Lower lobe of right lung (tissue), 2 donors: Measurements from ENCODE around the gene ZFYVE21. TPM values are rescaled to one million over a fixed set of nuclear protein-coding genes. Genes with fewer than 3 reads are reported as not detected.

Experiments
- ATAC-seq, 2 donors: fragments of 200-7000 bp; cut with Tn5 transposase; one replicate each; pipeline ENCODE4 v1.9.1; 2020 to 2022; ENCODE audit warnings: mild to moderate bottlenecking in 2 of 2, moderate library complexity in 2 of 2
- DNase-seq: peaks from one replicate; pipeline ENCODE4 v3.0.0-alpha.2; 2020
- H3K27ac ChIP-seq: fragments of 200-600 bp; one replicate; pipeline ENCODE4 v1.8.0; 2022
- H3K27me3 ChIP-seq: fragments of 200-600 bp; one replicate; pipeline ENCODE4 v1.8.0; 2022; ENCODE audit warnings: low read depth
- H3K36me3 ChIP-seq: fragments of 200-600 bp; one replicate; pipeline ENCODE4 v1.8.0; 2022; ENCODE audit warnings: mild to moderate bottlenecking
- H3K4me1 ChIP-seq: fragments of 200-600 bp; one replicate; pipeline ENCODE4 v1.8.0; 2022
- H3K4me3 ChIP-seq: fragments of 200-600 bp; one replicate; pipeline ENCODE4 v1.8.0; 2022; ENCODE audit warnings: mild to moderate bottlenecking
- H3K9me3 ChIP-seq: fragments of 200-600 bp; one replicate; pipeline ENCODE4 v1.8.0; 2022
- intact Hi-C: fragments of 100-400 bp; cut with DNase I; formaldehyde crosslinking; loops from one replicate; pipeline ENCODE4 v1.11.0; 2022
- total RNA-seq: library from RNA; stranded (reverse); fragmentation: NEBNext Ultra II Directional; extraction: Animal tissue kit (Norgen Biotek cat#: 25700); gene quantifications from one replicate; pipeline ENCODE4 v1.2.1, GENCODE V29; 2021
- TF ChIP-seq, protein P1 (sequence below): fragments of 200-600 bp; IDR thresholded peaks from one replicate; pipeline ENCODE4 v1.8.0; 2022; ENCODE audit warnings: antibody characterized with exemption, mild to moderate bottlenecking
- donor health status: DM: no; HTN: yes; CAD: no; lungs with severe emphysema.

Gene ZFYVE21
- total RNA-seq, 1 donor from 2014 or later, result 49.4 TPM

DNA sequence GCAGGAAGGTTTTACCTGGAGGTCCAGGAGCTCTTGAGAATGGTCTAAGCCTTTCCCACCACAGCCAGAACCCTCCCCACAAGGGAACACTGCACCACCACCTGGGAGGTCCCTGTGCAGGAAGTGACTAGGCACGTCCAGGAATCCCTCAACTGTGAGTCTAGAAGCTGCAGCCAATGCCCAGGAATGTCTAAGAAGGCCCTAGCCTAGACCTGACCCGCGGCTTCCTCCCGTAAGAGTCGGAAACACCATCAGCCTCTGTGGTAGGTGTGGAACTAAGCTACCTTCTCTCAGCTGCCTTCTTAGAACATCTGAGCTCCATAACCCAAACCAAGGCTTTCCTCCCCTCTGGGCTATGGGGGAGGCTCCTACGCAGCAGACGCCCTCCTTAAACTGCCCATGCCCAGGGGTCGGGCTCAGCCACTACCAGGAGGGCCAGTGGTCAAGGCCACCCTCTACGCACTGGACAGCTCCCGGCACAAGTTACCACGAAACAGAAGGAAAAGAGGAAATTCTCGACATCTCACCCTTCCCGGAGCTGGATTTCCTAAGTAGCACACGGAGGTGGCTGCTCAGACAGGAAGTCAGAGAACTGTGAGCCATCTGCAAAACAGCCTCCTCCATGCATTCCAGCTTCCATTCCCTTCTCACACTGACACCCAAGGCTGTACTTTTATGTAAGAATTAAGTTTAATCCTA lies 25.5 kb downstream of the ZFYVE21 start:
- Histone ChIP-seq H3K27ac (no peak overlapping the region), H3K4me3 (no peak overlapping the region), H3K4me1 (peaks cover 7% of the 10 kb centered on the region), H3K27me3 (no peaks in the 10 kb centered on the region), H3K9me3 (no peaks in the 10 kb centered on the region), H3K36me3 (peaks cover 99% of the 10 kb centered on the region)
- TF ChIP-seq, protein P1, sequence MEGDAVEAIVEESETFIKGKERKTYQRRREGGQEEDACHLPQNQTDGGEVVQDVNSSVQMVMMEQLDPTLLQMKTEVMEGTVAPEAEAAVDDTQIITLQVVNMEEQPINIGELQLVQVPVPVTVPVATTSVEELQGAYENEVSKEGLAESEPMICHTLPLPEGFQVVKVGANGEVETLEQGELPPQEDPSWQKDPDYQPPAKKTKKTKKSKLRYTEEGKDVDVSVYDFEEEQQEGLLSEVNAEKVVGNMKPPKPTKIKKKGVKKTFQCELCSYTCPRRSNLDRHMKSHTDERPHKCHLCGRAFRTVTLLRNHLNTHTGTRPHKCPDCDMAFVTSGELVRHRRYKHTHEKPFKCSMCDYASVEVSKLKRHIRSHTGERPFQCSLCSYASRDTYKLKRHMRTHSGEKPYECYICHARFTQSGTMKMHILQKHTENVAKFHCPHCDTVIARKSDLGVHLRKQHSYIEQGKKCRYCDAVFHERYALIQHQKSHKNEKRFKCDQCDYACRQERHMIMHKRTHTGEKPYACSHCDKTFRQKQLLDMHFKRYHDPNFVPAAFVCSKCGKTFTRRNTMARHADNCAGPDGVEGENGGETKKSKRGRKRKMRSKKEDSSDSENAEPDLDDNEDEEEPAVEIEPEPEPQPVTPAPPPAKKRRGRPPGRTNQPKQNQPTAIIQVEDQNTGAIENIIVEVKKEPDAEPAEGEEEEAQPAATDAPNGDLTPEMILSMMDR, result no peak
- no peak for DNase-seq
- no peak for ATAC-seq
- intact Hi-C loops, result no loop called here

DNA sequence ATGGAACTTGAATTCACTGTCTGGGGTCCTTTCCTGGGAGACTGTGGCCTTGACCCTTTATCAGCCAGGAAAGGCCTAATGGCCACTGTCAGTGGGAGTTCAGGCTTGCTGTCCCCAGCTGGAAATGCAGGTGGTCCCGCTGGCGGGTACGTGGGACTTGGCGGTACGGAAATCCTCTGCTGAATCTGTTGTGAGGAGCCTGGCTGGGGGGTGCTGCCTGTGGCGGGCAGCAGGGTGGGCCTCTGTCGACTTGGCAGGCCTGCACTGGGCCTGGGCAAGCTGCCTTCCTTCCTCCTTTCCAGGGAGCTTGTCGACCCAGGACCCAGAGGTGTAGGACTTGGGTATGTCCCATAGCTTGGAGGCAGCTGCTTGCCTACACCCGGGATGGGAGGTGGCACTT lies 26.3 kb downstream of the ZFYVE21 start:
- TF ChIP-seq, protein P1, result no peak
- ATAC-seq (no peak), DNase-seq (no peak)
- H3K27ac ChIP-seq, result no peak overlapping the region
- peaks cover 5% of the 10 kb centered on the region for H3K4me1 ChIP-seq
- intact Hi-C loops, result no loop called here
- H3K9me3 ChIP-seq, result no peaks in the 10 kb centered on the region
- H3K36me3 ChIP-seq, result peaks cover 99% of the 10 kb centered on the region
- no peaks in the 10 kb centered on the region for H3K27me3 ChIP-seq
- H3K4me3 ChIP-seq, result no peak overlapping the region

DNA sequence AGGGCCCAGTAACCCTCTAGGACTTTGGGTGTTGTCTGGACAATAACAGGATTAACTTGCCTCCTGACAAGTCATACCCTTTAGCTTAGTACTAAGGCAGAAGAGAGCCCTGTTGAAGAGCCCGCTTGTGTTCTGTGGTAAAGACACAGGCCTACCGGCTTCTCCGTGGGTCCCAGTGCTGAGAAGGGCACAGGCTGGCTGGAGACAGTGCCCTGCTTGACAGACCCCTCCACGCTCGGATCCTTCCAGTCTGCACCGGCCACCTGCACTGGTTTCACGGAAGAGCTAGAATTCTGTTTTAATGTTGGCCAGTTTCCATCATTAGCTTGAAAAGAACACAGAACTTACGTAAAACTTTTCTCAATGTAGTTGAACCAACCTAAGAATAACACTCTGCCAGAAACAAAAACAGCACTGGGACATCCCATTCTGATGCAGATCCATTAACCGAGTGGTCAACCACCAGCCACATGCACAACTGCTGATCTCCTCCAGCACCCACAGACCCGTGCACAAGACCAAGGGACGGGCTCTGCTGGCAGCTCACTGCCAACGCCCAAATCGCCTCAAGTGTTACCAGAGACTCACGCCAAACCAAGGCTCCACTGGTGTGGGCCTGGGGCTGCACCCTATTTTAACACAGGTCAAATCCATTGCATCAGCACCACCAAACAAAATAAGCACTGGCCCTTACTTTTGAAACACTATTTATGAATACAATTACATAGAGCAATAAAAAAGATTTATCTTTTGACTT lies 27.1 kb downstream of the ZFYVE21 start:
- no peak overlapping the region for H3K27ac ChIP-seq
- intact Hi-C loops, result no loop called here
- TF ChIP-seq, protein P1, result no peak
- no peak overlapping the region for H3K4me3 ChIP-seq
- peaks cover 99% of the 10 kb centered on the region for H3K36me3 ChIP-seq
- no peak for ATAC-seq
- no peaks in the 10 kb centered on the region for H3K27me3 ChIP-seq
- no peak for DNase-seq
- peaks cover 2% of the 10 kb centered on the region for H3K4me1 ChIP-seq
- no peaks in the 10 kb centered on the region for H3K9me3 ChIP-seq

DNA sequence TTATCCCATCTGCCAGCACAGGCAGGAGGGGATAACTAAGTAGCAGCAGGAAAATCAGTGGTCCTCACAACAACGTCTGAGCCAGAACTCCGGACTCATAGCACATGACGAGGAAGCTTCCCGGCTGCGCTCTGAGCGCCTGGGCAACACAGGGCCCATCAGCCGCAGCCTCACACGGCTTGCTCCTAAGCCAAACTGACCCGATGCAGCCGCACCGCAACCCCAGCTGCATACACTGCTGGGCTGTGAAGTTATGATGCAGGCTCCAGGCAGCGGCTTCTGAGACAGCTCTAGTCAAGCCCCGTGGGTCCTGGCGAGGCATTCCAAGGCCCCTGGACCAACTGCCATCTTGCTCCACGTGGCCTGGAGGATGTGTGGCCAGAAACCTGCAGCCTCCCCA lies 28.1 kb downstream of the ZFYVE21 start:
- intact Hi-C loops, result no loop called here
- no peak overlapping the region for H3K4me3 ChIP-seq
- H3K4me1 ChIP-seq, result no peaks in the 10 kb centered on the region
- ATAC-seq (no peak), DNase-seq (no peak)
- H3K9me3 ChIP-seq, result no peaks in the 10 kb centered on the region
- no peak overlapping the region for H3K27ac ChIP-seq
- H3K36me3 ChIP-seq, result peaks cover 99% of the 10 kb centered on the region
- H3K27me3 ChIP-seq, result no peaks in the 10 kb centered on the region
- TF ChIP-seq, protein P1, result no peak

- no peaks in the 10 kb centered on the region for H3K9me3 ChIP-seq
- H3K27ac ChIP-seq, result no peak overlapping the region
- intact Hi-C loops, result no loop called here
- ATAC-seq (no peak), DNase-seq (no peak)
- no peak overlapping the region for H3K4me3 ChIP-seq
- no peaks in the 10 kb centered on the region for H3K4me1 ChIP-seq
- H3K36me3 ChIP-seq, result peaks cover 98% of the 10 kb centered on the region
- TF ChIP-seq, protein P1, result no peak
- H3K27me3 ChIP-seq, result no peaks in the 10 kb centered on the region
These were observed 29.2 kb downstream of the ZFYVE21 start for GRCh38 chr14:103744621-103745395.
